Measurements from ENCODE around the gene CELF6.

CELF6 gene

GRCh38 chr15:72319985-72320671 is at the start of gene CELF6:
Gene CELF6, minus strand, starts transcription at chr15:72320157. Its CDS starts 283 bp downstream, at chr15:72319874.
- peak; percentile 95 for DNase-seq

GRCh38 chr15:72368899-72369298 is 48.9 kb upstream of the CELF6 start:
- DNase-seq: no peak

- DNase-seq: no peak
Observed at GRCh38 chr15:72368325-72368724, 48.4 kb upstream of the CELF6 start.

- no peak for DNase-seq
Observed at GRCh38 chr15:72365844-72366243, 45.9 kb upstream of the CELF6 start.

- DNase-seq: no peak
Observed at GRCh38 chr15:72361176-72361575, 41.2 kb upstream of the CELF6 start.

- no peak for DNase-seq
Observed at GRCh38 chr15:72358650-72359171, 38.8 kb upstream of the CELF6 start.

GRCh38 chr15:72358121-72358520 is 38.2 kb upstream of the CELF6 start:
- no peak for DNase-seq

- no peak for DNase-seq
Observed at GRCh38 chr15:72354496-72354895, 34.5 kb upstream of the CELF6 start.

GRCh38 chr15:72353266-72353665 is 33.3 kb upstream of the CELF6 start:
- DNase-seq: no peak

GRCh38 chr15:72345806-72346205 is 25.8 kb upstream of the CELF6 start:
- no peak for DNase-seq

GRCh38 chr15:72345280-72345679 is 25.3 kb upstream of the CELF6 start:
- DNase-seq: no peak

- no peak for DNase-seq
Observed at GRCh38 chr15:72344602-72345001, 24.6 kb upstream of the CELF6 start.

GRCh38 chr15:72342385-72342784 is 22.4 kb upstream of the CELF6 start:
- DNase-seq: peak; percentile 49

GRCh38 chr15:72341361-72341760 is 21.4 kb upstream of the CELF6 start:
- peak; percentile 40 for DNase-seq

GRCh38 chr15:72340366-72340765 is 20.4 kb upstream of the CELF6 start:
- DNase-seq: peak; percentile 48

GRCh38 chr15:72339777-72340177 is 19.8 kb upstream of the CELF6 start:
- peak; percentile 89 for DNase-seq

- DNase-seq: no peak
Observed at GRCh38 chr15:72338617-72339321, 18.8 kb upstream of the CELF6 start.

GRCh38 chr15:72338148-72338547 is 18.2 kb upstream of the CELF6 start:
- no peak for DNase-seq

- no peak for DNase-seq
Observed at GRCh38 chr15:72334842-72335241, 14.9 kb upstream of the CELF6 start.

- no peak for DNase-seq
Observed at GRCh38 chr15:72331021-72331420, 11.1 kb upstream of the CELF6 start.

GRCh38 chr15:72323752-72324151 is 3.8 kb upstream of the CELF6 start:
- DNase-seq: no peak

GRCh38 chr15:72319360-72319984 is 485 bp downstream of the CELF6 start:
- DNase-seq: peak; percentile 89

- peak; percentile 28 for DNase-seq
Observed at GRCh38 chr15:72318408-72318942, 1.5 kb downstream of the CELF6 start.
